GM19395 (cell line): ENCODE measurements around the gene ZNF844.
"Not testable (repeated sequence)": the region's sequence is repeated elsewhere in the genome, so short reads cannot be mapped to it uniquely, and the experiment has no call there.

ENCODE experiments used
- ATAC-seq: cut with Tn5 transposase; IDR thresholded peaks from one replicate; pipeline ENCODE4 v1.9.1; 2021; ENCODE audit warnings: mild to moderate bottlenecking, moderate library complexity; ENCODE audit not compliant: unreplicated experiment

The ZNF844 gene

DNA sequence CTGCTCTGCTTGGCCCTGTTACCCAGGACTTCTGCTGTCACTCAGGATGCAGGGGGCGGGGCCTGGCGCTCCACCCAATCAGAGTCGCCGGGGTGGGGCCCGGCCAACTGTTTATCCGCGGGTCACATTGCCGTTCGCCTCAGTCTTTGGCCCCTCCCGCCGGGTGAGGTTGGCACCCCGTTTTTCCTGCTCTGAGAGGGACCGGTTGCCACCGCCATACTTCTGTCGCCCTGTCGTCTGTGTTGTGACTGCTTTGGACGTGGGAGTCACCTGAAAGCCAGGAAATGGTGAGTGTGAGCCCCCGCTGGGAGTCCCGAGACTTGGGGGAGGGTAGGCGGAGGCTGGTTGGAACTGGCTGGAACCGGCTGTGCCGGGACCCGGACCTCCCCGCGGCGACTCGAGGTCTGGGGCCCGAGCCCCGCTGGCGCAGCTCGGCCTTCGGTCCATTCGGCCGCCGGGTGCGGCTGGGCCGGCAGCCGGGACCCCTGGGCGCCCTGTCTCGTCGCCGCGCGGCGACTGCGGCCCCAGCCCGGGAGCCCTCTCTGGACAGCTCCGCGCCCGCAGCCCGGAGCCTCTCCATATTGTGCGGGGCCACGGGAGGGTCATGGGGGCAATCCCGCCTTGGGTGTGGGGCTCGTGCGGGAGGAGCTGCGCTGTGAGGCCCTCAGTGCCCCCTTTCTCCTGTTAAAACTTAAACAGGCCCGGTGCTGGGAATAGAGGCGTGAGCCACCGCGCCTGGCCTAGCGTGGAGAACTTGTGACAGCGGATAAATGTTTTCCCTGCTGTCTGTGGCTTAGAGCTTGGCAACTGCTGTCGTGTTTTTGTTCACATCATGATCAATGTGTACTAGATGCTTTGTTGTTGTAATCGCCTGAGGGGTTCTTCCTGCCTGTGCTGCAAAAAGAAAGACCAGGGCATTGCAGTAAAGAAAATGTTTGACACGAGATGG lies at the start of gene ZNF844:
ZNF844 (plus strand) TSS at position 142 of the 949 bp plus-strand sequence; CDS start at position 285, 143 bp downstream.
- ATAC-seq, result peak; percentile 71

DNA sequence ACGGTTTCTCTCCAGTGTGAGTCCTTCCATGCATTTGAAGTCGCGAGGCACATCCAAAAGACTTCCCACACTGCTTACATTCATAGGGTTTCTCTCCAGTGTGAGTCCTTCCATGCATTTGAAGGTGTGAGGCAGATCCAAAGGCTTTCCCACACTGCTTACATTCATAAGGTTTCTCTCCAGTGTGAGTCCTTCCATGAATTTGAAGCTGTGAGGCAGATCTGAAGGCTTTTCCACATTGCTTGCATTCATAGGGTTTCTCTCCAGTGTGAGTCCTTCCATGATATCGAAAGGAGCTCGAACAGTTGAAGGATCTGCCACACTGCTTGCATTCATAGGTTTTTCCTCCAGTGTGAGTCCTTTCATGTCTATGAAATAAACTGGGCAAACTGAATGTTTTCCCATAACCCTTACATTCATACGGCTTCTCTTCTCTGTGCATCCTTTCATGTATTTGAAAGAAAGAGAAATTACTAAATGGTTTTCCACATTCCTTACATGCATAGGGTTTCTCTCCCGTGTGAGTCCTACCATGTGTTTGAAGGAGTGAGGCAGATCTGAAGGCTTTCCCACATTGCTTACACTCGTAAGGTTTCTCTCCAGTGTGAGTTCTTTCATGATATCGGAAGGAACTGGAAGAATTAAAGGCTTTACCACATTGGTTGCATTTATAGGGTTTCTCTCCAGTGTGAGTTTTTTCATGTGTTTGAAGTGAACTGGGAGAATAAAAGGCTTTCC lies 49.3 kb upstream of the ZNF844 start:
- no peak for ATAC-seq

DNA sequence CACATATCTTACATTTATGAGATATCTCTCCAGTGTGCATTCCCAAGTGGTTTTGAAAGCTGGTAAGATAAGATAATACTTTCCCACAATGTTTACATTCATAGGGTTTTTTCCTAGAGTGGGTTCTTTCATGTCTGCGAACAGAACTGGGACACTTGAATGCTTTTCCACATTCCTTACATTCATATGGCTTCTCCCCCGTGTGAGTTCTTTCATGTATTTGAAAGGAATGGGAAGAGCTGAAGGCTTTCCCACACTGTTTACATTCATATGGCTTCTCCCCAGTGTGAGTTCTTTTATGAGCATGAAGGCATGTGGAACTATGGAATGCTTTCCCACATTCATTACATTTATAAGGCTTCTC lies 48.8 kb upstream of the ZNF844 start:
- no peak for ATAC-seq

DNA sequence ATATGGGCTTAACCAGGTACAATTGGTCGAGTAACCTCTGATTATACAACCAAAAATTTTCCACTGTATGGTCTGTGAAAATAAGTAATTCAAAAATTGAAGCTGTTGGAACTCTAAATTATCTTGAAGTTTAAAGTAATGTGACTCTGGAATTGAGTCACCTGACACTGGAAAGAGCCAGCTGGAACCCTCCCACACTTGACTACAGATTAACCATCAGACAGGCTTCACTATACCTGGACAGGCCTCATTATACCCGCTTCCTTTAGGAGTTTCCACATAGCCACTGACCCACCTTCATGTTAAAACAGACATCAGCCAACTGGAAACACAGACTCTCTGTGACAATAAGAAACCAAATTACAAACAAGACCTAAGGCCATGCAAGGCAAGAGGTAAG lies 30.3 kb upstream of the ZNF844 start:
- ATAC-seq, result no peak

DNA sequence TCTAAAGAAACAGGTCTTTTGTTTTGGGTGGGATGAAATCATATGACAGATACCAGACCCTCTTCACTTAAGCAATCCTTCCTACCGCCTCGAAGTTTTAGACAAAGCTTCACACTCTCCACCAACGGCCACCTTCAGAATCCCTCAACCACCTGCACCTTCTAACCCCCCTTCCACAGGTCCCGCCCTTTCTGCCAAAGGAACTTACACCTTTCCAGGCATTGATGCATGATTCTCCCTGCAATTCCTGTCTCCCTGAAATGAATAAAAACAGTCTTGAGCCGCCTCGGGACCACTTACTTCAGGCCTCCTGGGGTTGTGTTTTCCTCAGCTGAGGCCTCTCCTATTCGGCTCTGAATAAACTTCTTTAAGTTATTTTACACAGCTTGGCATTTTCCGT lies 29.9 kb upstream of the ZNF844 start:
- no peak for ATAC-seq

DNA sequence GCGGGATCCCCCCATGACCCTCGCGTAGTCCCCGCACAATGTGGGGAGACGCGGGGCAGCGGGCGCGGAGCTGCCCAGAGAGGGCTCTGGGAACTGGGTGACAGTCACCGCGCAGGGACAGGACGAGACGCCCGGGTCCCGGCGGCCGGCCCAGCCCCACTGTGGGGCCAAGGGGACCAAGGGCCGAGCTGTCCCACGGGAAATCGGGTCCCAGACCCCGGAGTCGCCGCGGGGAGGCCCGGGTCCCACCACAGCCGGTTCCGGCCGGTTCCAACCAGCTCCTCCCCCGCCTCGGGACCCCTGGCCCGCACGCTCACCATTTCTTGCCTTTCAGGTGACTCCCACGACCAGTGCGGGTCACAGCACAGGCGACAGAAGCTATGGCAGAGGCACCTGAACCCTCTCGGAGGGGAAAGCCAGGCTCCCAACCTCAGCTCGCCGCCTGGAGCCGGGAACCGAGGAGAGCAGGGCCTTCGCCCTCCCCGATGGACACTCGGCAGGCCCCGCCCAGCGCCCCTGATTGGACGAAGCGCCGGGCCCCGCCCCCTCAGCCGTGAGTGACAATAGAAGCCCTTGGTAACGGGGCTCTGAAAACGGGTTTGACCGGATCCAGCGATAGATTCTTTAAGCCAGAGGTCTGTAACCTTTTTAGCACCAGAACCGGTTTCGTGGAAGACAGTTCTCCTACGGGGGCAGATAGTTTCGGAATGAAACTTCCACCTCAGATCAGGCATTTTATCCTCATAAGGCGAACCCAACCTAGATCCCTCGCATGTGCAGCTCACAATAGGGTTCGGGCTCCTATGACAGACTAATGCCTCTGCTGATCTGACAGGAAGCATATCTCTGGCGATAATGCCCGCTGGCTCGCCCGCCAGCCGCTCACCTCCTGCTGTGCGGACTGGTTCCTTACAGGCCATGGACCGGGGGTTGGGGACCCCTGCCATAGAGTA lies 29.0 kb upstream of the ZNF844 start, which contains the start of gene ZNF433:
ZNF433 (minus strand) TSS at position 460 of the 953 bp plus-strand sequence; CDS start at position 320, 140 bp downstream.
- peak; percentile 90 for ATAC-seq

DNA sequence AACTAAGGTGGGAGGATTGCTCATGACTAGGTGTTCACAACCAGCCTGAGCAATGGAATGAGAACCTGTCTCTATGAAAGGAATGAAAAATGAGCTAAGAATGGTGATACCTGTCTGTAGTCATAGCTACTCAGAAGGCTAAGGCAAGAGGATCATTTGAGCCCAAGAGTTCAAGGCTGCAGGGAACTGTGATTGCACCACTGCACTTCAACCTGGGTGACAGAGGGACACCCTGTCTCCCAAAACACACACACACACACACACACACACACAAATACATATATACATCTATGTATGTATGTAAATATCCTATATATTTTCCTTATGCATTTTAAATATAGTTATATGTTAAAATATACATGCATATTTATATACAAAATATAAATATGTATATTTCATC lies 21.6 kb upstream of the ZNF844 start:
- no peak for ATAC-seq

DNA sequence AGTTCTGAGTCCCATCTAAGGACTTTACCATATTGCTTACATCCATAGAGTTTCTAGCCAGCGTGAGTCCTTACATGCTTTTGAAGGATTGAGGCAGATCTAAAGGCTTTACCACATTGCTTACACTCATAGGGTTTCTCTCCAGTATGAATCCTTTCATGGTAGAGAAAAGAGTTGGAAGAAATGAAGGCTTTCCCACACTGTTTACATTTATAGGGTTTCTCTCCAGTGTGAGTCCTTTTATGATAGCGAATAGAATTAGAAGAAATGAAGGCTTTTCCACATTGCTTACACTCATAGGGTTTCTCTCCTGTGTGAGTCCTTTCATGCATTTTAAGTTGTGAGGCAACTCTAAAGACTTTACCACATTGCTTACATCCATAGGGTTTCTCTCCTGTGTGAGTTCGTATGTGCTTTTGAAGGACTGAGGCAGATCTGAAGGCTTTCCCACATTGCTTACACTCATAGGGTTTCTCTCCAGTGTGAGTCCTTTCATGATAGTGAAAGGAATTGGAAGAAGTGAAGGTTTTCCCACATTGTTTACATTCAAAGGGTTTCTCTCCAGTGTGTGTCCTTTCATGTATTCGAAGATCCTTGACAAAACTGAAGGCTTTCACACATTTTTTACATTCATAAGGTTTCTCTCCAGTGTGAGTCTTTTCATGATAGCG lies 20.6 kb upstream of the ZNF844 start:
- ATAC-seq, result no peak

DNA sequence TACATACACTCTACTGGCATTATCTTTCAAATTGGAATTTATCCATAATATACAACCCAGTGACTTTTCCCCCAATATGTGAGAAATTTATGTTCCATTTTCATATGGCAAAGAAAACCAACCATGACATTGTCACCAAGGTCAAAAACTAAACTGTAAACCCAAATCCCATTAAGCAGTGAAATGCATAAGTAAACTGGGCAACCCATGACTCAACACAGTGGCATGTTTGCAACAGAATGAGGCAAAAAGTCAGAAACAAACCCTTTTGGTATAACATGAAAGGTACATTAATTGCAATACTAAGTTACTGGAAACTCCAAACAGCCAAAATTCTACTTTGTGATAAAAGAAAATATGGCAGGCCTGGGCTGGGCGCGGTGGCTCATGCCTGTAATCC lies 16.7 kb upstream of the ZNF844 start:
- ATAC-seq, result no peak

DNA sequence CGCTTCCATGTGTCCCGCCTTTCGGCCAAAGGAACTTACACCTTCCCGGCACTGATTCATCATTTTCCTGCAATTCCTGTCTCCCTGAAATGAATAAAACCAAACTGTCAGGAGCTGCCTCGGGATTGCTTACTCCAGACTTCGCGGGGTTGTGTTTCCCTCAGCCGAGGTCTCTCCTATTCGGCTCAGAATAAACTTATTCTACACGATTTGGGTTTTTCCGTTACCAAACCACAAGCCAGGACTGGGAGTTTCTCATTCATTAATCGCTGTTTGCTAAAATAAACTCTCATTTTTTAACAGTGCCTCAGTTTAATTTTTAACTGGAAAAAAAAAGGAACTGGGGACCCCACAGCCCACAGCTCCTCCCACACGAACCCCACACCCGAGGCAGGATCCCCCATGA lies 12.4 kb upstream of the ZNF844 start:
- no peak for ATAC-seq

DNA sequence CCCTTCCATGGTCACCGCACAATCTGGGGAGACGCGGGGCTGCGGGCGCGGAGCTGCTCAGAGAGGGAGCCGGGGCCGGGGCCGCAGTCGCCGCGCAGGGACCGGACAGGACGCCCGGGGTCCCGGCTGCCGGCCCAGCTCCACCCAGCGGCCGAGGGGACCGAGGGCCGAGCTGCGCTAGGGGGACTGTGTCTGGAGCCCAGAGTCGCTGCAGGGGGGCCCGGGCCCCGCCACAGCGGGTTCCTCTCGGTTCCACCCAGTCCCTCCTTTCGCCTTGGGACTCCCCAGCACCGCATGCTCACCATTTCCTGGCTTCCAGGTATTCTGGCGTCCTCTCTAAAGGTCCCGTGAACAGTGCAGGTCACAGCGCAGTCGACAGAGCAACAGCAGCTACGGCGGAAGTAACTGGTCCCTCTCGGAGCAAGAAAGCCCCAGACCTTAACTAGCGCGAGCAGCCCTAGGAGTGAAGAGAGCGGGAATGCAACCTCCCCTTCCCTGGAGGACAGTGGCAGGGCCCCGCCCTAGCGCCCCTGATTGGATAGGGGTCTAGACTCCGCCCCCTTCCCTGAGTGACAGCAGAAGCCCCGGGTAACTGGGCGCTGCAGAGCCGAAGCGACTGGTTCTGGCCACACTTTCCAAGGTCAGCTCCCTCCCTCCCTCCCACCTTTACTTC lies 11.9 kb upstream of the ZNF844 start, which contains the start of gene ZNF878:
ZNF878 (minus strand) TSS at position 465 of the 673 bp plus-strand sequence; CDS start at position 305, 160 bp downstream.
- ATAC-seq, result peak; percentile 94

DNA sequence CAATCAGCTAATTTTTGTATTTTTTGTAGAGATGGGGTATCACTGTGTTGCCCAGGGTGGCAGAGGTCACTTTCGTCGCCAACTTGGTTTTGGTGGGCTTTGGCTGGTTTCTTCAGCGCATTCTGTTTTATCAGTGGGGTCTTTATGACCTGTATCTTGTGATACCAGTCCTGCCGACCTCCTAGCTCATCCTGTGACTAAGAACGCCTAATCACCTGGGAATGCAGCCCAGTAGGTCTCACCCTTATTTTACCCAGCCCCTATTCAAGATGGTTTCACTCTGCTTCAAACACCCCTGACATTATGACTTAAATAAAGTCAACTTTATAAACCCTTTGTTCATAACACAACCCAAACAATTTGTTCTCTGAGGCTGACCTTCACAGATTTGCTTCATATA lies 8.7 kb upstream of the ZNF844 start:
- no peak for ATAC-seq

DNA sequence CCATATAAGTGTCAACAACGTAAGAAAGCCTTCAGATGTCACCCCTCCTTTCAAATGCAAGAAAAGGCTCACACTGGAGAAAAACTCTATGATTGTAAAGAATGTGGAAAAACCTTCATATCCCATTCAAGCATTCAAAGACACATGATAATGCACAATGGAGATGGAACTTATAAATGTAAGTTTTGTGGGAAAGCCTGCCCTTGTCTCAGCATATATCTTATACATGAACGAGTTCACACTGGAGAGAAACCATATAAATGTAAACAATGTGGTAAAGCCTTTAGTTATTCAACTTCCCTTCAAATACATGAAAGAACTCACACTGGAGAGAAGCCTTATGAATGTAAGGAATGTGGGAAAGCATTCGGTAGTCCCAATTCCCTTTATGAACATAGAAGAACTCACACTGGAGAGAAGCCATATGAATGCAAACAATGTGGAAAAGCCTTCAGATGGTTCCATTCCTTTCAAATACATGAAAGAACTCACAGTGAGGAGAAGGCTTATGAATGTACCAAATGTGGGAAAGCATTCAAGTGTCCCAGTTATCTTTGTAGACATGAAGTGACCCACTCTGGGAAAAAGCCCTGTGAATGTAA lies 11.1 kb downstream of the ZNF844 start:
- ATAC-seq, result no peak

DNA sequence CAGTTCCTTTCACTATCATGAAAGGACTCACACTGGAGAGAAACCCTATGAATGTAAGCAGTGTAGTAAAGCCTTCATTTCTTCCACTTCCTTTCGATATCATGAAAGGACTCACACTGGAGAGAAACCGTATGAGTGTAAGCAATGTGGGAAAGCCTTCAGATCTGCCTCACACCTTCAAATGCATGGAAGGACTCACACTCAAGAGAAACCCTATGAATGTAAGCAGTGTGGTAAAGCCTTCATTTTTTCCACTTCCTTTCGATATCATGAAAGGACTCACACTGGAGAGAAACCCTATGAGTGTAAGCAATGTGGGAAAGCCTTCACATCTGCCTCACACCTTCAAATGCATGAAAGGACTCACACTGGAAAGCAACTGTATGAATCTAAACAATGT lies 11.8 kb downstream of the ZNF844 start:
- not testable (repeated sequence) for ATAC-seq

DNA sequence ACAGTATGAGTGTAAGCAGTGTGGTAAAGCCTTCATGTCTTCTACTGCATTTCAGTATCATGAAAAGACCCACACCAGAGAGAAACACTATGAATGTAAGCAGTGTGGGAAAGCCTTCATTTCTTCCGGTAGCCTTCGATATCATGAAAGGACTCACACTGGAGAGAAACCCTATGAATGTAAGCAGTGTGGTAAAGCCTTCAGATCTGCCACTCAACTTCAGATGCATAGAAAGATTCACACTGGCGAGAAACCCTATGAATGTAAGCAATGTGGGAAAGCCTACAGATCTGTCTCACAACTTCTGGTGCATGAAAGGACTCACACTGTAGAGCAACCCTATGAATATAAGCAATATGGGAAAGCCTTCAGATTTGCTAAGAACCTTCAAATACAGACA lies 12.8 kb downstream of the ZNF844 start:
- no peak for ATAC-seq

DNA sequence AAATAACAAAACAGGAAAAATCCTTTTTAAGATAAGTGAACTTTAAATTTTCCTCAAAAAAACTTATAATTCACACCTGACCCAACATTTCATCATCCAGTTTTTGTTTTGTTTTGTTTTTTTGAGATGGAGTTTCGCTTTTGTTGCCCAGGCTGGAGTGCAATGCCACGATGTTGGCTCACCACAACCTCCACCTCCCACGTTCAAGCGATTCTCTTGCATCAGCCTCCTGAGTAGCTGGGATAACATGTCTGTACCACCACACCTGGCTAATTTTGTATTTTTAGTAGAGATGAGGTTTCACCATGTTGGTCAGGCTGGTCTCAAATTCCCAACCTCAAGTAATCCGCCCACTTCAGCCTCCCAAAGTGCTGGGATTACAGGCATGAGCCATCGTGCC lies 18.8 kb downstream of the ZNF844 start:
- not testable (repeated sequence) for ATAC-seq

DNA sequence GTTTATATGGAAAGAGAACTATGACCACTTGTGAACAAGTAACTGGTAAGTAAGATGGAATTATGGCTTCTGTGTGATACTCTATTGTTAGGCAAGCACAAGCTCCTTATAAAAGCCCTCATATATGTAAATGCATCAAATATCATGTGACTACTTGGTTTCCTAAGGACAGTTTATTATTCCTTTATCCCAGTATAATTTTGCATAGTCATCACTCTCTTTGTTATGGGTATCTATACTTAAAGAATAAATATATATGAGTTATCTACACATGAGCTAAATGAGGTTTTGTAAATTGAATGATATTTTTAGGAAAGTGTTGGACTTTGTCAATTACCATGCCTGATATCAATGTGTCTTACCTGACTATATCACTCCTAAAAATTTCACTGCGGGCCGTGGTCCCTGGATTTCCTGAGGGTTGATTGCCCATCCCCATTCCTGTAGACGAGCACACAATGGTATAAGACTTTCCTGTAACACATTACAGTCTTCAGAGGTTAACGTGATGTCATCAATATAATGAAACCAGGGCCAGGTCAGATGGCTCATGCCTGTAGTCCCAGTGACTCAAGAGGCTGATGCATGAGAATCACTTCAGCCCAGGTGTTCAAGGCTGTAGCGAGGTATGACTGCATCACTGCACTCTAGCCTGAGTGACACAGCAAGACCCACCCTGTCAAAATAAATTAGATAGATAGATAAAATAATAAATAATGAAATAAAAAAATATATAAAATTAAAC lies 20.7 kb downstream of the ZNF844 start:
- no peak for ATAC-seq

DNA sequence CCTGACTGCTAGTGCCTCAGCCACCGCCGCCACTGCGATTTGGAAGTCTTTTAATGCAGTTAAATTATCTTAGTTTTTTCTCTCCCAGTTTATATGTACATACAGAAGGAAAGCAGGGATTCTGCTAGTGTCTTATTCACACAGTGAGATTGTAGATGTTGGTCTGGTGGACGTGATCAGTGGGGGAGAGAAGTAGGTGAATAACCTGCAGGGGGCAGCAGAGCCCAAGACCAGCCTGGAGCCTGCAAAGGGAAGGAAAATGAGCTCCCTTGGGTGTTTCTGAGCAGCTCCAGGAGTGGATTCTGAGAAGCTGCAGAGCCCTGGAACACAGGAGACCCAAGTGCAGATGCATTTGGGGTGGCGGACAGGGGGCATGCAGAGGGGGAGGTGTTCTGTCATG lies 26.3 kb downstream of the ZNF844 start:
- ATAC-seq, result no peak
